HFF-Myc (cell line): Measurements from ENCODE around the gene CLPSL2.

Source experiments
- DNase-seq: peaks from one replicate; pipeline ENCODE4 v3.0.0-alpha.2; 2011; ENCODE audit warnings: low read depth; ENCODE audit errors: extremely low read depth
- H3K4me3 ChIP-seq: replicated peaks from 2 replicates; pipeline ENCODE4 v1.5.1; 2011; ENCODE audit warnings: low read depth, mild to moderate bottlenecking, control low read depth, low read length
- TF ChIP-seq, protein P1 (sequence below): IDR thresholded peaks from 2 replicates; pipeline ENCODE4 v1.5.1; 2012; ENCODE audit warnings: mild to moderate bottlenecking, low read depth, low read length, control low read depth; ENCODE audit errors: missing control alignments

CLPSL2 gene

GRCh38 chr6:35777356-35778102 is 1.1 kb downstream of the CLPSL2 start:
- H3K4me3 ChIP-seq = no peak overlapping the region
- TF ChIP-seq, protein P1, sequence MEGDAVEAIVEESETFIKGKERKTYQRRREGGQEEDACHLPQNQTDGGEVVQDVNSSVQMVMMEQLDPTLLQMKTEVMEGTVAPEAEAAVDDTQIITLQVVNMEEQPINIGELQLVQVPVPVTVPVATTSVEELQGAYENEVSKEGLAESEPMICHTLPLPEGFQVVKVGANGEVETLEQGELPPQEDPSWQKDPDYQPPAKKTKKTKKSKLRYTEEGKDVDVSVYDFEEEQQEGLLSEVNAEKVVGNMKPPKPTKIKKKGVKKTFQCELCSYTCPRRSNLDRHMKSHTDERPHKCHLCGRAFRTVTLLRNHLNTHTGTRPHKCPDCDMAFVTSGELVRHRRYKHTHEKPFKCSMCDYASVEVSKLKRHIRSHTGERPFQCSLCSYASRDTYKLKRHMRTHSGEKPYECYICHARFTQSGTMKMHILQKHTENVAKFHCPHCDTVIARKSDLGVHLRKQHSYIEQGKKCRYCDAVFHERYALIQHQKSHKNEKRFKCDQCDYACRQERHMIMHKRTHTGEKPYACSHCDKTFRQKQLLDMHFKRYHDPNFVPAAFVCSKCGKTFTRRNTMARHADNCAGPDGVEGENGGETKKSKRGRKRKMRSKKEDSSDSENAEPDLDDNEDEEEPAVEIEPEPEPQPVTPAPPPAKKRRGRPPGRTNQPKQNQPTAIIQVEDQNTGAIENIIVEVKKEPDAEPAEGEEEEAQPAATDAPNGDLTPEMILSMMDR = no peak
- no peak for DNase-seq

DNA sequence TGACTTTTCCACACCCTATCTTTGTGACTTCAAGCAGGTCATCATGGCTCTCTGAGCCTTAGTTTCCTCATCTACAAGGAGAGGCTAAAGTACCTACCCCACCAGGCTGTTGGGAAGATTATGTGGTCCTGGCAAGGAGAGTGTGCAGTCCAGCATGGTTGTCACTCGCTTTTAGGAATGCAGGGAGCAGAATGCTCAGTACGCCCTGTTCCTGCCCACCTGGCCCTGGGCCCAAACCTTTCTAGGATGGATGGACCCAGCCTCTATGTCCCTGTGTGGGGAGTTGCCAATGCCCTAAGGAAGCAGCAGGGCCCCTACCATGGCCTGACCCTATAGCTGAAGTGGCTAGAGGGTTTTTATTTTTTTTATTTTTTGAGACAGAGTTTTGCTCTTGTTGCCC is 2.0 kb downstream of the CLPSL2 start:
- no peak overlapping the region for H3K4me3 ChIP-seq
- no peak for DNase-seq
- TF ChIP-seq, protein P1 = no peak

GRCh38 chr6:35780719-35781118 is 4.3 kb downstream of the CLPSL2 start, which contains the start of gene CLPSL1:
CLPSL1 (plus strand) TSS chr6:35781019; CDS start chr6:35781111, 92 bp downstream.
- TF ChIP-seq, protein P1 = no peak
- DNase-seq = no peak
- no peak within 1 kb of the TSS for H3K4me3 ChIP-seq

- DNase-seq = no peak
- TF ChIP-seq, protein P1 = no peak
- no peak overlapping the region for H3K4me3 ChIP-seq
These were observed 4.9 kb downstream of the CLPSL2 start for GRCh38 chr6:35781290-35781689.

DNA sequence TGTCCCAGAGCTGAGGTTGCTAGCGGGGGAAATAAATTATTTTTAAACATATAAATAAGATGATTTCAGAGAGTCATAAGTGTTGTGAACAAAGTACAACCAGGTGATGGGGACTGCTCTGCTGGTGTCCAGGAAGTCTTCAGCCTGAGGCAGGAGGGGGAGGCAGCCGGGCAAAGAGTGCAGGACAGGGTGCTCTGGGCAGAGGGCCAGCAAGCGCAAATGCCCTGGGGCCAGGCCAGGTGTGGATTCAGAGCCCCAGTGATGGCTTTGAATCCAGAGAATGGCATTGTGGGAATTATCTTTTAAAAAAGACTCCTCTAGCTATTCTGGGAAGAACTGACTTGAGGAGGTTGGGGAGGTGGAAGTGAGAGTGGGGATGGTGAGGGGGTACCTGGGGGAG is 6.0 kb downstream of the CLPSL2 start:
- no peak overlapping the region for H3K4me3 ChIP-seq
- DNase-seq = no peak
- TF ChIP-seq, protein P1 = no peak

GRCh38 chr6:35784200-35784599 is 7.8 kb downstream of the CLPSL2 start:
- TF ChIP-seq, protein P1 = no peak
- no peak overlapping the region for H3K4me3 ChIP-seq
- DNase-seq = no peak
